Stimulated activated CD8-positive, alpha-beta memory T cell treated with anti-CD3 and anti-CD28 coated beads, Interleukin-2, amount 100 ng/mL, for 1 hour (primary cell): Measurements from ENCODE around the gene MAP3K4.

Experiments used
- DNase-seq, 2 donors: peaks; one replicate each; pipeline ENCODE4 v3.0.0-alpha.2; 2020; ENCODE audit warnings: low read depth in 2 of 2

MAP3K4 gene, protein sequence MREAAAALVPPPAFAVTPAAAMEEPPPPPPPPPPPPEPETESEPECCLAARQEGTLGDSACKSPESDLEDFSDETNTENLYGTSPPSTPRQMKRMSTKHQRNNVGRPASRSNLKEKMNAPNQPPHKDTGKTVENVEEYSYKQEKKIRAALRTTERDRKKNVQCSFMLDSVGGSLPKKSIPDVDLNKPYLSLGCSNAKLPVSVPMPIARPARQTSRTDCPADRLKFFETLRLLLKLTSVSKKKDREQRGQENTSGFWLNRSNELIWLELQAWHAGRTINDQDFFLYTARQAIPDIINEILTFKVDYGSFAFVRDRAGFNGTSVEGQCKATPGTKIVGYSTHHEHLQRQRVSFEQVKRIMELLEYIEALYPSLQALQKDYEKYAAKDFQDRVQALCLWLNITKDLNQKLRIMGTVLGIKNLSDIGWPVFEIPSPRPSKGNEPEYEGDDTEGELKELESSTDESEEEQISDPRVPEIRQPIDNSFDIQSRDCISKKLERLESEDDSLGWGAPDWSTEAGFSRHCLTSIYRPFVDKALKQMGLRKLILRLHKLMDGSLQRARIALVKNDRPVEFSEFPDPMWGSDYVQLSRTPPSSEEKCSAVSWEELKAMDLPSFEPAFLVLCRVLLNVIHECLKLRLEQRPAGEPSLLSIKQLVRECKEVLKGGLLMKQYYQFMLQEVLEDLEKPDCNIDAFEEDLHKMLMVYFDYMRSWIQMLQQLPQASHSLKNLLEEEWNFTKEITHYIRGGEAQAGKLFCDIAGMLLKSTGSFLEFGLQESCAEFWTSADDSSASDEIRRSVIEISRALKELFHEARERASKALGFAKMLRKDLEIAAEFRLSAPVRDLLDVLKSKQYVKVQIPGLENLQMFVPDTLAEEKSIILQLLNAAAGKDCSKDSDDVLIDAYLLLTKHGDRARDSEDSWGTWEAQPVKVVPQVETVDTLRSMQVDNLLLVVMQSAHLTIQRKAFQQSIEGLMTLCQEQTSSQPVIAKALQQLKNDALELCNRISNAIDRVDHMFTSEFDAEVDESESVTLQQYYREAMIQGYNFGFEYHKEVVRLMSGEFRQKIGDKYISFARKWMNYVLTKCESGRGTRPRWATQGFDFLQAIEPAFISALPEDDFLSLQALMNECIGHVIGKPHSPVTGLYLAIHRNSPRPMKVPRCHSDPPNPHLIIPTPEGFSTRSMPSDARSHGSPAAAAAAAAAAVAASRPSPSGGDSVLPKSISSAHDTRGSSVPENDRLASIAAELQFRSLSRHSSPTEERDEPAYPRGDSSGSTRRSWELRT (N-terminal part only)

DNA sequence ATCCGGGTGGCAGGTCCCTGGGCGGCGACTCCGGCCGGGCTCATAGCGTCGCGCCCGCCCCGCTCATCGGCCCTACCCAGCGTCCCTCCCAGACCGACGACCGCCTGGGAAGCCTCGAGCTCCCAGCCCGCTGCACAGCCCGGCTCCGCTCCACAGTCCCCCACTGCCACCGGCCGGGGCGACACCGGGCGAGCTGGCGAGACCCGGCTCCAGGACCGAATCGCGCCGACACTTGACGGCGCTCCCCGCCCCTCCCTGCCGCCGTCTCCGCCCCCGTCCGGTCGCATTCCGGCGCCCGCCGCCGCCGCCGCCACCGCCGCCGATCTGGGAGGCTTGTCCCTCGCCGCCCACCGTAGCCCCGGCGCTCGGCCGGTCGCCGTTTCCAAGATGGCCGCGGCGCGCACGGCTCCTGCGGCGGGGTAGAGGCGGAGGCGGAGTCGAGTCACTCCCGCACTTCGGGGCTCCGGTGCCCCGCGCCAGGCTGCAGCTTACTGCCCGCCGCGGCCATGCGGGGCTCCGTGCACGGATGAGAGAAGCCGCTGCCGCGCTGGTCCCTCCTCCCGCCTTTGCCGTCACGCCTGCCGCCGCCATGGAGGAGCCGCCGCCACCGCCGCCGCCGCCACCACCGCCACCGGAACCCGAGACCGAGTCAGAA is at the start of gene MAP3K4:
TSS of gene MAP3K4 (plus strand) at position 364 of the 655 bp plus-strand sequence. CDS start at position 527, 163 bp downstream.
- peak; percentile 67 for DNase-seq

DNA sequence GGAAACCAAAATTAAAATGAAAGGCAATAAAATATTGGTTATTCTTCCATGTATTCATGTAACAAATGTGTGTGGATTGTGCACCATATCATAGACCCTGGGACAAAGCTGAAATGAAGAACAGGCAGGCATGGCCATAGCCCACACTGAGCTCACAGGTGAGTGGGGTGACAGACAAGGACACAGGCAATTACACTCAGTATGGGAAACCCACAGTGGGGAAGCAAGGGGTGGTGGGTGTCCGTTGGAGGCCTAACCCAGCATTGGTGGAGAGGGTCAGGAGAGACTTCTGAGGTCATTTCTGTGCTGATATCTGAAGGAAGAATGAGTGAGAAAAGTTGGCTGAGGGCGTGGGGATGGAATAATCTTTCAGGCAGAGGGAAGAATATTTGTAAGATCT is 47.6 kb upstream of the MAP3K4 start:
- DNase-seq: no peak

DNA sequence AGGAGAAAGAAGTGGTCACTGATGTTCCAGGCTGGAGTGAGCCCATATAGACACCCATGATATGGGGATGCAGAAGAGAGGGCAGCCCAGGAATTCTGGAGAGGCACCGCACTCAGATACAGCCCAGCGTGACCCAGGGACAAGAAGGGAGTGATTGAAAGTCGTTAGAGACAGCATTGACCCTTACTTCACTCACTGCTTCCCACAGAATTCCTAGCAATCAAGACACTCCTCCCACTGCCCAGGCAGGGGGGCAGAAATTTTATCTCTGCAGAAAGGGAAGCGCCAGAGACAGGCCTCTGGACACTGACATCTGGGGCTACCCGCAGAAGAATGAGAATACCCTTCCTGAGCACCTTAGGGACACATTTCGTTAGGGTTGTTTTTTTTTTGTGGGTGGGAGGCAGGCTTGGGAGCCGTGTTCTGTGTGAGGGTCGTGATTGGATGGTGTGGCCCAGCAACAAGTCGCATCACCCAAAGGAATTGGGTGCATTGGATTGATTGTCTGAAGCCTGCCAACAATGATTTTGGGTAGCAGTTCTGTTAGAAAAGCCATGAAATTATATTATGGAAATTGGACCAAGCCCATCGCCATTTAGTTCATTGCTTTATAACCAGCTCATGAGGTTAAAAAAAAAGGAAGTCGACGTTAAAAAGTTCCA is 45.9 kb upstream of the MAP3K4 start:
- no peak for DNase-seq

DNA sequence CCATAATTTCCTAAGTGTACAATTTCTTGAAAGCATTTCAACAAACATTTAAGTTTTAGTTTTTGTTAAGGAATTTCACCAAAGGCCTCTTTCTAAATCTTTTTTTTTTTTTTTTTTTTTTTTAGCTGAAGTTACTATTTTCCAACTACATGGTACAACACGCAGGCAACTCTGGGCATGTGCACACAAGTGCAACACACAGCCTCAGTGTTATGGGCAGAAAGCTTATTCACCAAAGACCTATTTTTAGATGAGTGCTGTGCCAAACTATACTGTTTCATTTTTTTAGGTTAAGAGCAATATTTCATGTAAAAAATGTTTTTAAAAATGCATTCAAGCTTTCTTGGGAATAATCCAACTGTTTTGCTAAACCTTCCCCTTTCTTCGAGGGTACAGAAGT is 42.0 kb upstream of the MAP3K4 start:
- DNase-seq: no peak

DNA sequence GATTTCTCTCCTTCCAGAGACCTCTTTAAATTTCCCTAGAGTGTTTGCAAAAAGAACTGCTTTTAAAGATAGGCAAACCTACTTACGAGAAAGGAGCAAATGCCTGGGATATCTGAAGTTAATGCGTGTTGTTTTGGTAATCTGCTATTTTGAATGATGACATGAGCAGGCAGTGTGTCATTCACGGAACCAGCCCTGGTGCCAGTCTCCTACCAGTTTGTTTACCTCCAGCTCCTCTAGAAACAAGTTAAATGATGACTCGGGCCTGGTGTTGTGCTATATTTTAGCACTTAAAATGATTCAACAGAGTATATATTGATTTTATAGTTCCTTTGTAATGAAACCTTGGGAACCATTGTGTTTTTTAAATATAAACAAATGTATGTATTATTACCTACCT is 41.1 kb upstream of the MAP3K4 start:
- DNase-seq: no peak

DNA sequence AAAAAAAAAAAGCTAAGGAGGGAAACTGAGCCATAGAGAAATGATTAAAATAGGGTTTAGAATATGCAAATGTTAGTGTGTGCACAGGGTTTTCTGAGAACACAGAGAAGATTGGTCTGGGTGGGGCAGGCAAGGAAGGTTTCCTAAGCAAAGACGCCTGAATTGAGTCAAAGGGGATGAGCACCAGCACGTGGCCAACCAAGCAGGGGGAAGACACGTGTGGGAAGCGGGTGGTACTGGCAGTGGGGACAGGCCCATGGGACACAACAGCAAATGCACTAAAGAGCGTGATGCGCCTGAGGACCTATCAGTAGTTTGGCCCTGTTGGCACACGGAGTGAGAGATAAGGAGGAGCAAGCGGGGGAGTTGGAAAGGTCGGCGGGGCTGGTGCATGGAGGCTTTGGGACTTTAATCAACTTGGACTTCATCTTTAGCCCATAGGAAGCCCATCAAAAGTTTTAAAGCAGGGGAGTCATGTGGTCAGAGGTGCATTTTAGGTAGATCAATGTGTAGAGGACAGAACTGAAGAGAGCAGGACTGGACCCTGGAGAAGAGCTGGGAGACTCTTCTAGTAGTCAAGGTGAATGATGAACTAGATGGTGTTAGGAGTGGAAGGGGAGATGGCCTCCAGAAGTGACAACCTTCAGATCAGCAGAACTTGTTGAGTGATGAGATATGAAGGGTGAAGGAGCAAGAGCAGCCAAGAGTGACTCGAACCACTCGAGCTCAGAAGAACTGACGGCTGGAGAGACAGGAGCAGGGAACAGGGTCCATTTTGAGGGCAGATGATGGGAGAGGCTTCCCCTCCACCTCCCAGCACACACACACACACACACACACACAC is 40.2 kb upstream of the MAP3K4 start:
- DNase-seq: no peak

DNA sequence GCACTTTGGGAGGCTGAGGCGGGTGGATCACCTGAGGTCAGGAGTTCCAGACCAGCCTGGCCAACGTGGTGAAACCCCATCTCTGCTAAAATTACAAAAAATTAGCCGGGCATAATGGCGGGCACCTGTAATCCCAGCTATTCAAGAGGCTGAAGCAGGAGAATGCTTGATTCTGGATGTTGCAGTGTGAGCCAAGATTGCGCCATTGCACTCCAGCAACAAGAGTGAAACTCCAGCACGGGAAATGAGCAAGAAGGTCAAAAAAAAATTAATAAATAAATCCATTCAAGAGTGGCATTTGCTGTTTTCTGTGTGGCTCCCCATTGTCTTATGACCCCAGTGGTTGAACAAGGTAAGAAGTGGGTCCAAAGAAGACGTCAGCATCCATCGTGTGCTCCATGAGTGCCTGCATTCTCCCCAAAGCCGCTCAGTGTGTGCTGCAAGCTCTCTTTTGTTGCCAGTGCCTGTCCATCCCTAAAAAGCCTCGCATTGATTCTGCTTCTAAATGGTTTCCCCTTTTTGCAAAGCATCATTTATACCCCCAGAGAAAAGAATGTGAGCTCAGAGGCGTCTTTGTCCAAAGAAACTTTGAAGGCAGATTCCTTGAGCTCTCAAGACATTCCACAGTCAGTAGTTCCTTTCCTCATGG is 38.8 kb upstream of the MAP3K4 start:
- no peak for DNase-seq

DNA sequence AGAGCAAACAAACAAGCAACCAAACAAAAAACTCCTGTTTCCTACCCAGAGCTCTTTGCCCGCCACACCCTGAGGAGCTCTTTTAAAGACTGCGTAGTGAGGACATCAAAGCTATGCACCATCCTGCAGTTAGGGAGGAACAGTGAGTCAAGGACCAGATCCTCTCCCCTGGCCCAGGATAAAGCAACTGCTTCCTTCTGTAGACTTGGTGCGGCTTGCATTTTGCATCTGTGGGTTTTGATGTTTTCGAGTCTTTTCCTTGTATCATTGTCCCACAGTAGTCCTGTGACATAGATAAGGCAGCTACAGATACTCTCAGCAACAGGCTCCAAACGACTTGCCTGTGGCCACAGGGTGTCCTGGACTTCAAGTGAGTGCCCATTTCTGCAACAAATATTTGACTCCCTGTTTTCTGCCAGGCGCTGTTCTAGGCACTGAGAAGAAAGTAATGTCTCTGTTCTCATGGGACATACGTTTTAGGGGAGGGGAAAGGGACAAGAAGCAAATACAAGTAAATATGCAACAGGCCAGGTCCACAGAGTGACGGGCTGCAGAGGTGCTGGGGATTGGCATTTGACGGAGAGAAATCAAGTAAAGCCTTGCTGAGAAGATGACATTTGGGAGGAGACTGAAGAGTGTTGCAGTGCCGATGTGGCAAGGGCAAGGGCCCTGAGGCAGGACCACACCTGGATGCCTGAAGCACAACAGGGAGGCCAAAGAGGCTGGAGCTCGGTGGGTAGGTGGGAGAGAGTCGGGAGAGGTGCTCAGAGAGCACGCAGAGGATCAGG is 35.9 kb upstream of the MAP3K4 start:
- no peak for DNase-seq

DNA sequence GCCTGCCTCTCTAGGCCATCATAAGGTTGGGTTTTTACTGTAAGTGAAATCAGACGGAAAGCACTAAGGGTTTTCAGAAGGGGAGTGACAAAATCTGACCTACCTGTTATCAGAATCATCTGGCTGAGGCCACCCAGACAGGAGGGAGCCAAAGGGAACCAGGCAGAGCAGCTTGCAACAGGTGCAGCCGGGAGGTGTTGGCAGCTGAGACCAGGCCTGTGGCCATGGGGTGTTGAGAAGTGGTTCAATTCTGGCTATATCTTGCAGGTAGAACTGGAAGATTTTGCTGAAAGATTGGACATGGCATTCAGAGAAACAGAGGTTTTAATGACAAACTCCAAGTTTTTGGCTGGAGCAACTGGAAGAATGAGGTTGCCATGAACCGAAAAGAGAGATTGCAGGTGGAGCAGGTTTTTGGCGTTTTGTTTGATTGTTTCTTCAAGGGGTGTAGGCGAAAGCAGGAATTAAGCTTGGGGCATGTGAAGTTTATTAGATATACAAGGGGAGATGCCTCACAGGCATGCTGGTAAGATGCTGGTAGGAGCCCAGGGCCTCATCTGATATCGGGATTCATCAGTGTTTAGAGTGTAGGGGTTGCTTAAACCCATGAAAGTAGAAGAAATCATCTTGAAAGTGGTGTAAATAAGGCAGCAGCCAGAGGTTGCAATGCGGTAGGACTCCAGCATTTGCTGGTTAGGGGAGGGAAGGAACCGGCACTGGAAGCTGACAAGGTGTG is 35.1 kb upstream of the MAP3K4 start:
- DNase-seq: no peak

DNA sequence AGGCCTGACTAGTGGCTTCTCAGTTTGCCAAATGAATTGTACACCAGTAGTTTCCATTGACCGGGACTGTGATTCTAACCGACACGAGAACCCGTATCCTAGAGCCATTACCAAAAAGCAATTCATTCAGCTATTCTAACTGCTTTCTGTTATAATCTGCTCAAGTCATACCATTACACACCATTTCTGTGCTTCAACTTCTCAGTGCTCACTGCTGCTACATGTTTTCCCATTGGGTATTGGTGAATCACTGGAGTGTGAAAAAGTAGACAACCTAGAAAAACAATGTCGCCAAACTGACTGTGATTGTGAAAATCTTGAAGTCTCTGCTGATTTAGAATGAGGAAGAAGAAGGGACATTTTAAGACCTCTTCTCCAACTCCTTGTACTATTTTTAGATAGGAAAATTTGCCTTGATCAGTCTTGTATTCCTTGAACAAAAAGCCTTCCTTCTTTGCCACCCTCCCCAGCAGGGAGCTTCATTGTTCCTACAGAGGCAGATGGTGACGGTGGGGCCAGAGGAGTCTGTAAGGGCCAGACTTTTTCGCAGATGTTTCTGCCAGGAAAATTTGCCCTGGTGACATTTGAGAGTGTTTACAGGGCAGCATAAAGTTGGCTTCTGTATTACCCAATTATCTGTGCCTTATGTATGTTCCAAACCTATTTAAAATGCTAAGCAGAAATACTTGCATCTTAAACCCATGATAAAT is 31.7 kb upstream of the MAP3K4 start:
- DNase-seq: no peak

DNA sequence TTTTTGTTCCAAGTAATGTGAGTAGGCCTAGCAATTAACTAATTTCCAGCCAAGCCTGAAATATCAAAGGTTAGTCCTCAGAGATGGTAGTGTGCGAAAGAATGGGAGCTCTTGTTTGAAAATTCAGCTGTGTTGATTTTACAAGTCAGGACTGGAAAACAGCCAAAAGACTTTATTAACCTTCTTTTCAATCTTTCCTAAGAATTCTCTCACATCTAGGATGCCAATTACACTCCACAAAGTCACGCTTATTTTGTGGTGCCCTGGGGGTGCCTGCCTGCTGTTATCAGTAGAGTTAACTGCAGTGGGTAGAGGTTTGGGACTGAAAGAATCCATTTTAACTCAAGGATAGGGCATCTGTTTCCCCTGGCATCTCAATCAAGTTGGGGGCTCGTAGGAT is 30.7 kb upstream of the MAP3K4 start:
- no peak for DNase-seq

DNA sequence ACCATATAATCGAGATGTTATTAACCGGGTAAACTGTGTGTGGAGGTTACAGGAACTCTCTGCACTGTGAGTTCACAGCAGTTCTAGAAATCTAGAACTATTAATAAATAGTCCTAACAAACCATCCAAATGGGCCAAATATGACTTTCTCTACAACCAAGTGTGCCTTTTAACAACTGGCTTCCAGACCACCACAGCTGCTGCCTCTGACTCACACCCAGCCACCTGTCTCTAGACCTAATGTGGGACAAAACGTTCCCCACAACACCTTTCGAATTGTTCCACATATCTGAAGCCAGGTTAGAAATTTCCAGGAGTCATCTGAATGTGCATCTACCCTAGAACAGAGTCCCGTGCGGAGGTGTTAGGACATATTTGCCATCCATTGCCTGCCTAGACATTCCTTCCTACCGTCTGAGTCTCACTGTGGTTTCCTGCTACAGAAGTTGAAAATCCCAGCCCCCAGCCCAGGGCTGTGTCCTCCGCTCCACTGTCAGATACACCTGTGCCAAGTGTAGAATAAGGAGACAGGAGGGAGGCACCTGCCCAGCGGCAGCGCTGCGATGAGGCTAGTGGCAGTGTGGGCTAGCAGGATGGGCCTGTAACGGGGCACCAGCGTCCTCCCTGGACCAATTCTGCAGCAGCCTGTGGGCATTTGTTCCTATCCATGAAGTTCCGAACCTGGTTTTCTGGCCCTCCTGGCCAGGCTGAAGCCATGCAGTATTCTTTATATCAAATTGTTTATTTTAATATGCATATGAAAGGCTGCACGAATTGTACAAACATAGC is 28.5 kb upstream of the MAP3K4 start:
- DNase-seq: no peak

DNA sequence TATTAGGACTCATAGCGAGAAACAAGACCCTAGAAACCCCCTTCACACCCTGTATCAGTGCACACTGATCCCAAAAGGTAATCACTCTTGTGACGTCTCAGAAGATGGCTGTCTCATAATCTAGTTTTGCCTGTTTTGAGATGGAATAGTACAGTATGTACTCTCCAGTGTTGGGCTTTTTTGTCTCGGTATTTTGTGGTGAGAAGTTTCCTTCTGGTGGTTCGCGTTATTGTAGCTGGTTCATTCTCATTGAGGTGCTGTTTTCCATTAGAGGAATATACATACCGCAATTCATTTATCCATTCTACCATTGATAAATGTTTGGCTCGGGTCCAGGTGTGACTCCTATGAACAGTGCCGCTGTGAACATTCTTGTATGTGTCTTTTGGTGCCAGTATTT is 27.9 kb upstream of the MAP3K4 start:
- no peak for DNase-seq

DNA sequence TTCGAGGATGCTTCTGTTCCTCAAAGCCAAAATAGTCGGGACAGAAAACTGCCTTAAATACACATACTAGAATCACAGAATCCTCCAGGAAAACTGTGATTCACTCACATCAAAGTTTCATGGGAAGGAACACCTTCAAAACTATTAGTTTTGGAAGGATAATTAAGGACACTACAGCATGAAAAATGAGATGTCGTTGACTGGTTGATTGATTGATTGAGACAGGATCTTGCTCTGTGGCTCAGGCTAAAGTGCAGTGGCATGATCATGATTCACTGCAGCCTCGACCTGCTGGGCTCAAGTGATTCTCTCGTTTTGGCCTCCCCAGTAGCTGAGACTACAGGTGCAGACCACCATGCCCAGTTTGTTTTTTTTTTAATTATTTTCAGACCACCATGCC is 25.7 kb upstream of the MAP3K4 start:
- DNase-seq: no peak

DNA sequence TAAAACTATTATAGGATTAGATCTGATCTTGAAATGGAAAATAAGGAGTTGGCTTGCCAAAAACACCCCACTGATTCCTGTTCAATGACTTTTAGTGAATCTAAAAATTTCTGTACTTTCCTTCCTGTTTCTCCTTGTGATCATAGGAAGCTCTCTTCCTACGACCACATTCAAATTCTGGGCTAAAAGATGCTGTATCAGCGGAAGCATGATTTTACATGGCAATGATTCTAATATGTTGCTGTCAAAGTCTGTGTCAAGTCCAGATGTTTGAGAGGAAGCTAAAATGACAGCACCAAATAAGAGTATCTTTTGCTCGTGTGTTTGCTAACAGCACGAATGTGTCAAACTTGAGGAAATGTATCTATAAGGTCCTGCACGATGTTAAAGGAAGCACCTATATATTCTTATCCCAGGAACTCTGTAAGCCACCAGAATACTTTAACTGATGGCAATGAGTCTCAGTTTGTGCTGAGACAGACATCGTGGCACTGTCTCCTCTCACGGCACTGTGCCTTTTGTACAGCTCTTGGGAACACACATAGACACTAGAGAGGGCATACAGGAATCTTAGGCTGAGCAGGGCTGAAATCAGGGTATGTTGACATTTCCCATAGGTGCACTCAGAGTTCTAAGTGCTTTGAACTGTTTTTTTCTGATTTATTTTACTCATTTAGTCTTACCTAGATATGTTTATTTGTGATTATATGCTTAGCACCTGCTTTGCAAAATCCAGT is 24.9 kb upstream of the MAP3K4 start:
- no peak for DNase-seq

DNA sequence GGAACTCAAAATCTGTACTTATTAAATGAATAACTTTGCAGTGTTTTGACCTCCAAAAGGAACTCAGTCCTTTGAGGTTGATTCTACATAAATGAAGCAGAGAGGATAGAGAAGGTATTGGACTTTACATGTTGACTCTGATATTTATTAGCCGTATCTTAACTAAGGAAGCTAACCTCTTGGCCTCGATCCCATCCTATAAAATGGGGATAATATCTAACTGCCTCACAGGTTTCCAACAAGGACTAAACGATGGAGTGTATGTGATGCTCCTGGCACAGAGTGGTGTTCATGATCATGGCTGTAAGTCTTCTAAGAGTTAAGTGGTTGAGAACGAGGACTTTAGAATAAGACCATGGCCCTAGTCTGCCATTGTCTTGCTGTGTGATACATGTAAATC is 24.2 kb upstream of the MAP3K4 start:
- DNase-seq: no peak
